DND-41 (cell line): ENCODE measurements around the gene POT1.

Experiments used
- ATAC-seq: fragments of 200-7000 bp; cut with Tn5 transposase; 3 replicates; pipeline ENCODE4 v1.9.1; 2021; ENCODE audit warnings: low read depth; ENCODE audit not compliant: insufficient read depth
- DNase-seq: peaks from one replicate; pipeline ENCODE4 v3.0.0-alpha.2; 2020
- H2AFZ ChIP-seq: 2 replicates; pipeline ENCODE4 v1.6.0; 2012; ENCODE audit warnings: low read depth, low read length
- H3K27ac ChIP-seq: 2 replicates; pipeline ENCODE4 v1.5.1; 2012; ENCODE audit warnings: low read length, inconsistent platforms
- H3K27me3 ChIP-seq: fragments of 200-600 bp; sonication (generic); 2 replicates; pipeline ENCODE4 v1.6.0; 2012; ENCODE audit warnings: low read length, mild to moderate bottlenecking, inconsistent platforms; ENCODE audit not compliant: insufficient read depth, poor library complexity
- H3K36me3 ChIP-seq: 2 replicates; pipeline ENCODE4 v1.5.1; 2012; ENCODE audit warnings: low read length, inconsistent platforms; ENCODE audit not compliant: insufficient read depth
- H3K4me1 ChIP-seq: 2 replicates; pipeline ENCODE4 v1.5.1; 2012; ENCODE audit warnings: mild to moderate bottlenecking, low read length; ENCODE audit not compliant: insufficient read depth
- H3K4me2 ChIP-seq: 2 replicates; pipeline ENCODE4 v1.6.0; 2012; ENCODE audit warnings: mild to moderate bottlenecking, moderate library complexity, low read length, inconsistent platforms; ENCODE audit not compliant: insufficient read depth
- H3K4me3 ChIP-seq, 2 experiments: fragments of 200-600 bp in 1 of 2; shearing (Covaris generic) in 1 of 2; 2 replicates each; pipeline ENCODE4 v1.5.1; 2012 to 2016; ENCODE audit warnings: inconsistent platforms in 2 of 2, low read length in 2 of 2, mild to moderate bottlenecking in 2 of 2, low read depth in 1 of 2, moderate library complexity in 1 of 2
- H3K79me2 ChIP-seq: 2 replicates; pipeline ENCODE4 v1.6.0; 2012; ENCODE audit warnings: low read length, inconsistent platforms; ENCODE audit not compliant: insufficient read depth
- H3K9ac ChIP-seq: 2 replicates; pipeline ENCODE4 v1.6.0; 2012; ENCODE audit warnings: low read depth, mild to moderate bottlenecking, inconsistent platforms, low read length, moderate library complexity
- H3K9me3 ChIP-seq: 2 replicates; pipeline ENCODE4 v1.5.1; 2012; ENCODE audit warnings: low read length, moderate library complexity, mild to moderate bottlenecking, inconsistent platforms; ENCODE audit not compliant: insufficient read depth, severe bottlenecking
- H4K20me1 ChIP-seq: 2 replicates; pipeline ENCODE4 v1.6.0; 2012; ENCODE audit warnings: low read length; ENCODE audit not compliant: insufficient read depth
- EZH2 ChIP-seq: IDR thresholded peaks from 3 replicates; pipeline ENCODE4 v1.6.1; 2012; ENCODE audit warnings: borderline replicate concordance, low read depth, mild to moderate bottlenecking, moderate library complexity, low read length, inconsistent platforms; ENCODE audit not compliant: severe bottlenecking
- TF ChIP-seq, protein P1 (sequence below): IDR thresholded peaks from 2 replicates; pipeline ENCODE4 v1.5.1; 2012; ENCODE audit warnings: borderline replicate concordance, low read length, moderate library complexity, mild to moderate bottlenecking; ENCODE audit not compliant: poor library complexity, severe bottlenecking; ENCODE audit errors: extremely low read depth

Gene POT1

GRCh38 chr7:124942399-124942798 is 12.8 kb upstream of the POT1 start:
- Histone ChIP-seq H4K20me1 (no peaks in the 10 kb centered on the region), H3K36me3 (no peaks in the 10 kb centered on the region), H3K4me2 (no peak overlapping the region), H3K4me3 (no peak overlapping the region), H3K9me3 (no peaks in the 10 kb centered on the region), H3K27ac (no peak overlapping the region), H3K9ac (no peak overlapping the region), H3K4me1 (no peaks in the 10 kb centered on the region), H2AFZ (no peak overlapping the region), H3K79me2 (no peaks in the 10 kb centered on the region), H3K27me3 (peaks cover 2% of the 10 kb centered on the region)
- no peak for DNase-seq
- TF ChIP-seq EZH2, result no peak
- TF ChIP-seq, protein P1, sequence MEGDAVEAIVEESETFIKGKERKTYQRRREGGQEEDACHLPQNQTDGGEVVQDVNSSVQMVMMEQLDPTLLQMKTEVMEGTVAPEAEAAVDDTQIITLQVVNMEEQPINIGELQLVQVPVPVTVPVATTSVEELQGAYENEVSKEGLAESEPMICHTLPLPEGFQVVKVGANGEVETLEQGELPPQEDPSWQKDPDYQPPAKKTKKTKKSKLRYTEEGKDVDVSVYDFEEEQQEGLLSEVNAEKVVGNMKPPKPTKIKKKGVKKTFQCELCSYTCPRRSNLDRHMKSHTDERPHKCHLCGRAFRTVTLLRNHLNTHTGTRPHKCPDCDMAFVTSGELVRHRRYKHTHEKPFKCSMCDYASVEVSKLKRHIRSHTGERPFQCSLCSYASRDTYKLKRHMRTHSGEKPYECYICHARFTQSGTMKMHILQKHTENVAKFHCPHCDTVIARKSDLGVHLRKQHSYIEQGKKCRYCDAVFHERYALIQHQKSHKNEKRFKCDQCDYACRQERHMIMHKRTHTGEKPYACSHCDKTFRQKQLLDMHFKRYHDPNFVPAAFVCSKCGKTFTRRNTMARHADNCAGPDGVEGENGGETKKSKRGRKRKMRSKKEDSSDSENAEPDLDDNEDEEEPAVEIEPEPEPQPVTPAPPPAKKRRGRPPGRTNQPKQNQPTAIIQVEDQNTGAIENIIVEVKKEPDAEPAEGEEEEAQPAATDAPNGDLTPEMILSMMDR, result no peak
- ATAC-seq, result no peak

DNA sequence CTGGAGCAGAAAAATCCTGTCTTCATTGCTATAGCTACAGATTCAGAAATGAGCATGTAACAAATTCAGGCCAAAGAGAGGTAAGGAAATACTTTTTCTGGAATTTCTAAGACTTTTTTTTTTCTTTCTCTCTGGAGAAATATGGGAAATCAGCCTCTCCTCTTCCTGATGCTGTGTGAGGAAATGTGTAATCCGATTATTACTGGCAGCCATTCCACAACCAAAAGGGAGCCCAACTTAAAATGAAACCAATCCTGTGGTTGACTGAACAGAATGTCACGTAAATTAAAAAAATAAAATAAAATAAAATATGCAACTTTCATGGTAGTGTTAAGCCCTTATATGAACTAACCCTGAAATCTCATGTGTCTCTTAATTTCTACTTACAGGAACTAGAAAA is 10.7 kb upstream of the POT1 start:
- no peak overlapping the region for H3K27ac ChIP-seq
- H3K4me1 ChIP-seq, result no peaks in the 10 kb centered on the region
- no peaks in the 10 kb centered on the region for H3K79me2 ChIP-seq
- peaks cover 2% of the 10 kb centered on the region for H3K27me3 ChIP-seq
- H3K4me2 ChIP-seq, result no peak overlapping the region
- TF ChIP-seq, protein P1, result no peak
- no peak for TF ChIP-seq EZH2
- H3K4me3 ChIP-seq, result no peak overlapping the region
- no peaks in the 10 kb centered on the region for H3K9me3 ChIP-seq
- no peak for DNase-seq
- H3K36me3 ChIP-seq, result no peaks in the 10 kb centered on the region
- no peak overlapping the region for H3K9ac ChIP-seq
- no peaks in the 10 kb centered on the region for H4K20me1 ChIP-seq
- no peak for ATAC-seq
- H2AFZ ChIP-seq, result no peak overlapping the region

DNA sequence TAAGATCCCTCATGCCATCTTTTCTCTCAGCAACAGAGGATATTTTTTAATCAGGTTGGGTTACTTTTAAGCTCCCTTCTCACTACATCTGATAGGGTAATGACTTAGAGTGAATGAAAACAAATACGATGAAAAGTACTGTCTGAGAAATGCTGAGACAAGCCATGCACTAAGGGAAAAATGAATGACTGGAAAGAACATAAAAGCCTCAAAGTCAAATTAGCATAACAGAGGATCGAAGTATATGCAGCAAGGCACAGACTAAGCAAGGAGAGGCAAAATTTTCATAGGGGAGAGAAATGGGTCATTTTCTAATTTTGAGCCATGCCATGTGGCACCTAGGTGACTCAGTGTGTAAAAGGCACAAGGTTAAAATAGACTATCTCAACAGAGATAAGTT is 8.5 kb upstream of the POT1 start:
- H2AFZ ChIP-seq, result no peak overlapping the region
- ATAC-seq (no peak), DNase-seq (no peak)
- H3K27me3 ChIP-seq, result peaks cover 2% of the 10 kb centered on the region
- no peak overlapping the region for H3K27ac ChIP-seq
- no peak for TF ChIP-seq EZH2
- TF ChIP-seq, protein P1, result no peak
- H3K9me3 ChIP-seq, result no peaks in the 10 kb centered on the region
- no peaks in the 10 kb centered on the region for H3K79me2 ChIP-seq
- no peak overlapping the region for H3K4me3 ChIP-seq
- no peaks in the 10 kb centered on the region for H4K20me1 ChIP-seq
- no peaks in the 10 kb centered on the region for H3K36me3 ChIP-seq
- H3K4me1 ChIP-seq, result no peaks in the 10 kb centered on the region
- H3K4me2 ChIP-seq, result no peak overlapping the region
- no peak overlapping the region for H3K9ac ChIP-seq

DNA sequence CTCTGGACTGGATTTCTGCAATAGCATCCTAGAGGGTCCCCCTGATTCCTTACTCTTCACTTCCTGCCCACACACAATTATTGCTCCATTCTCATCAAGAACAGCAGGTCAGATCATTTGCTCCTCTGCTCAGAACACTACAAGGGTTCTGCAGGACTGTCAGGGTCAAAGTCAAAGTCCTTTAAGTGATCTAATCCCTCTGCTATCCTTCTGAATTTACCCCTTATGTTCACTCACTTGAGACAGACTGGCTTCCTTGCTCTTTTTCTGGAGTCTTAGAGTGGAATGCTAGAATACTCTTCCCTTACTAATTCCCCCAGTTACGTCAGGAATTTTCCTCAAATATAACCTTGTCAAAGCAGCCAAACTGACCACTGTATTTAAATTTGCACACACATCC is 7.5 kb upstream of the POT1 start:
- TF ChIP-seq, protein P1, result no peak
- no peak for TF ChIP-seq EZH2
- no peaks in the 10 kb centered on the region for H3K9me3 ChIP-seq
- no peak overlapping the region for H3K4me2 ChIP-seq
- H3K4me1 ChIP-seq, result no peaks in the 10 kb centered on the region
- H2AFZ ChIP-seq, result no peak overlapping the region
- no peaks in the 10 kb centered on the region for H3K36me3 ChIP-seq
- H3K27ac ChIP-seq, result no peak overlapping the region
- DNase-seq (no peak), ATAC-seq (no peak)
- H4K20me1 ChIP-seq, result no peaks in the 10 kb centered on the region
- no peak overlapping the region for H3K4me3 ChIP-seq
- peaks cover 2% of the 10 kb centered on the region for H3K27me3 ChIP-seq
- H3K79me2 ChIP-seq, result no peaks in the 10 kb centered on the region
- H3K9ac ChIP-seq, result no peak overlapping the region
